HG03442 (cell line): ENCODE measurements around the gene TRIM38.
"Not testable (repeated sequence)": the region's sequence is repeated elsewhere in the genome, so short reads cannot be mapped to it uniquely, and the experiment has no call there.

Experiments
- ATAC-seq: cut with Tn5 transposase; IDR thresholded peaks from one replicate; pipeline ENCODE4 v1.9.1; 2021; ENCODE audit warnings: mild to moderate bottlenecking, moderate library complexity; ENCODE audit not compliant: unreplicated experiment

Gene TRIM38

GRCh38 chr6:25939593-25939992 is 23.0 kb upstream of the TRIM38 start:
- ATAC-seq = no peak

GRCh38 chr6:25942561-25943147 is 19.9 kb upstream of the TRIM38 start:
- no peak for ATAC-seq

GRCh38 chr6:25943887-25944286 is 18.7 kb upstream of the TRIM38 start:
- ATAC-seq = no peak

- peak; percentile 97 for ATAC-seq
Measured at GRCh38 chr6:25944688-25945574, 17.7 kb upstream of the TRIM38 start.

- not testable (repeated sequence) for ATAC-seq
Measured at GRCh38 chr6:25945738-25946137, 16.9 kb upstream of the TRIM38 start.

GRCh38 chr6:25946631-25947030 is 16.0 kb upstream of the TRIM38 start:
- ATAC-seq = no peak

GRCh38 chr6:25947492-25947891 is 15.1 kb upstream of the TRIM38 start:
- ATAC-seq = not testable (repeated sequence)

GRCh38 chr6:25949695-25950094 is 12.9 kb upstream of the TRIM38 start:
- no peak for ATAC-seq

GRCh38 chr6:25950297-25950696 is 12.3 kb upstream of the TRIM38 start:
- ATAC-seq = no peak

- no peak for ATAC-seq
Measured at GRCh38 chr6:25951296-25952032, 11.1 kb upstream of the TRIM38 start.

GRCh38 chr6:25952535-25952934 is 10.1 kb upstream of the TRIM38 start:
- no peak for ATAC-seq

- ATAC-seq = no peak
Measured at GRCh38 chr6:25953733-25954132, 8.9 kb upstream of the TRIM38 start.

- ATAC-seq = no peak
Measured at GRCh38 chr6:25954756-25955155, 7.8 kb upstream of the TRIM38 start.

GRCh38 chr6:25956226-25956625 is 6.4 kb upstream of the TRIM38 start:
- no peak for ATAC-seq

GRCh38 chr6:25958700-25959162 is 3.9 kb upstream of the TRIM38 start:
- ATAC-seq = no peak

GRCh38 chr6:25959890-25960536 is 2.6 kb upstream of the TRIM38 start:
- ATAC-seq = no peak

- no peak for ATAC-seq
Measured at GRCh38 chr6:25960734-25961133, 1.9 kb upstream of the TRIM38 start.

- no peak for ATAC-seq
Measured at GRCh38 chr6:25961619-25962148, 918 bp upstream of the TRIM38 start.

GRCh38 chr6:25963426-25964123 is 973 bp downstream of the TRIM38 start:
- ATAC-seq = no peak

GRCh38 chr6:25965058-25965457 is 2.5 kb downstream of the TRIM38 start:
- ATAC-seq = no peak
